ENCODE results near the gene FADS1. TPM values are rescaled to one million over a fixed set of nuclear protein-coding genes. Genes with fewer than 3 reads are reported as not detected.

Gene FADS1
- total RNA-seq, 3 donors from 2014 or later: 8.8 to 112 (median 15.1) TPM

- H3K9me3 ChIP-seq: no peaks in the 10 kb centered on the region
- DNase-seq (ENCODE audit: low spot score in 2 of 2): no peak
- H3K4me3 ChIP-seq: no peak overlapping the region
- TF ChIP-seq POLR2AphosphoS5 (IDR thresholded peaks at IDR 0.05) (no peak), POLR2A (IDR thresholded peaks at IDR 0.05) (no peak), CTCF (IDR thresholded peaks at IDR 0.05) (no peak)
- no peaks in the 10 kb centered on the region for H3K4me1 ChIP-seq
- H3K27ac ChIP-seq: no peak overlapping the region
- no peaks in the 10 kb centered on the region for H3K36me3 ChIP-seq
- no peaks in the 10 kb centered on the region for H3K27me3 ChIP-seq
- intact Hi-C loops (cut with DNase I; ENCODE audit: low total_unique reads): no loop called here
These were observed 36.9 kb downstream of the FADS1 start for GRCh38 chr11:61779666-61780525.

GRCh38 chr11:61778920-61779650, 37.7 kb downstream of the FADS1 start:
- H3K27me3 ChIP-seq: no peaks in the 10 kb centered on the region
- no peak for DNase-seq (ENCODE audit: low spot score in 2 of 2)
- no peaks in the 10 kb centered on the region for H3K36me3 ChIP-seq
- H3K9me3 ChIP-seq: no peaks in the 10 kb centered on the region
- H3K27ac ChIP-seq: no peak overlapping the region
- no peak overlapping the region for H3K4me3 ChIP-seq
- H3K4me1 ChIP-seq: no peaks in the 10 kb centered on the region
- TF ChIP-seq POLR2AphosphoS5 (IDR thresholded peaks at IDR 0.05): no peak
- no peak for TF ChIP-seq CTCF (IDR thresholded peaks at IDR 0.05)
- no peak for TF ChIP-seq POLR2A (IDR thresholded peaks at IDR 0.05)
- intact Hi-C loops (cut with DNase I; ENCODE audit: low total_unique reads): no loop called here

- intact Hi-C loops (cut with DNase I; ENCODE audit: low total_unique reads): no loop called here
- H3K27me3 ChIP-seq: no peaks in the 10 kb centered on the region
- no peak overlapping the region for H3K27ac ChIP-seq
- no peaks in the 10 kb centered on the region for H3K4me1 ChIP-seq
- no peak for TF ChIP-seq POLR2A (IDR thresholded peaks at IDR 0.05)
- TF ChIP-seq POLR2AphosphoS5 (IDR thresholded peaks at IDR 0.05): no peak
- no peaks in the 10 kb centered on the region for H3K9me3 ChIP-seq
- H3K4me3 ChIP-seq: no peak overlapping the region
- no peak for DNase-seq (ENCODE audit: low spot score in 2 of 2)
- H3K36me3 ChIP-seq: no peaks in the 10 kb centered on the region
These were observed 38.4 kb downstream of the FADS1 start for GRCh38 chr11:61778357-61778886.

GRCh38 chr11:61777234-61778090, 39.3 kb downstream of the FADS1 start:
- Histone ChIP-seq H3K4me1 (no peaks in the 10 kb centered on the region), H3K27ac (no peak overlapping the region), H3K27me3 (no peaks in the 10 kb centered on the region), H3K4me3 (peak overlapping the region in 2 of 3 donors; percentile 45 to 57), H3K36me3 (no peaks in the 10 kb centered on the region), H3K9me3 (no peaks in the 10 kb centered on the region)
- intact Hi-C loops (cut with DNase I; ENCODE audit: low total_unique reads): no loop called here
- peak in 1 of 2 donors; percentile 65 for DNase-seq (ENCODE audit: low spot score in 2 of 2)
- TF ChIP-seq POLR2AphosphoS5 (IDR thresholded peaks at IDR 0.05) (no peak), POLR2A (IDR thresholded peaks at IDR 0.05) (no peak), CTCF (IDR thresholded peaks at IDR 0.05) (no peak)

- Histone ChIP-seq H3K27me3 (no peaks in the 10 kb centered on the region), H3K4me3 (peak overlapping the region in 2 of 3 donors; percentile 45 to 57), H3K9me3 (no peaks in the 10 kb centered on the region), H3K27ac (no peak overlapping the region), H3K36me3 (no peaks in the 10 kb centered on the region), H3K4me1 (no peaks in the 10 kb centered on the region)
- intact Hi-C loops (cut with DNase I; ENCODE audit: low total_unique reads): no loop called here
- DNase-seq (ENCODE audit: low spot score in 2 of 2): no peak
- TF ChIP-seq CTCF (IDR thresholded peaks at IDR 0.05): peak; percentile 12 to 27 (median 25)
- TF ChIP-seq POLR2A (IDR thresholded peaks at IDR 0.05): no peak
- TF ChIP-seq POLR2AphosphoS5 (IDR thresholded peaks at IDR 0.05): no peak
These were observed 40.2 kb downstream of the FADS1 start for GRCh38 chr11:61776561-61777075.
